ENCODE results near the gene VSIG10. TPM values are rescaled to one million over a fixed set of nuclear protein-coding genes. Genes with fewer than 3 reads are reported as not detected.
"Not testable (repeated sequence)": the region's sequence is repeated elsewhere in the genome, so short reads cannot be mapped to it uniquely, and the experiment has no call there.

The VSIG10 gene, protein sequence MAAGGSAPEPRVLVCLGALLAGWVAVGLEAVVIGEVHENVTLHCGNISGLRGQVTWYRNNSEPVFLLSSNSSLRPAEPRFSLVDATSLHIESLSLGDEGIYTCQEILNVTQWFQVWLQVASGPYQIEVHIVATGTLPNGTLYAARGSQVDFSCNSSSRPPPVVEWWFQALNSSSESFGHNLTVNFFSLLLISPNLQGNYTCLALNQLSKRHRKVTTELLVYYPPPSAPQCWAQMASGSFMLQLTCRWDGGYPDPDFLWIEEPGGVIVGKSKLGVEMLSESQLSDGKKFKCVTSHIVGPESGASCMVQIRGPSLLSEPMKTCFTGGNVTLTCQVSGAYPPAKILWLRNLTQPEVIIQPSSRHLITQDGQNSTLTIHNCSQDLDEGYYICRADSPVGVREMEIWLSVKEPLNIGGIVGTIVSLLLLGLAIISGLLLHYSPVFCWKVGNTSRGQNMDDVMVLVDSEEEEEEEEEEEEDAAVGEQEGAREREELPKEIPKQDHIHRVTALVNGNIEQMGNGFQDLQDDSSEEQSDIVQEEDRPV
- total RNA-seq (2014; rRNA removed; shearing (Covaris generic)): 9.8 and 12.7 TPM in 2 replicates

- peak; percentile 49 for DNase-seq (ENCODE audit: low spot score)
Measured at GRCh38 chr12:118103601-118104382, at the start of gene VSIG10. Gene VSIG10, minus strand, starts transcription at chr12:118104011. Its CDS starts 340 bp downstream, at chr12:118103671.

DNA sequence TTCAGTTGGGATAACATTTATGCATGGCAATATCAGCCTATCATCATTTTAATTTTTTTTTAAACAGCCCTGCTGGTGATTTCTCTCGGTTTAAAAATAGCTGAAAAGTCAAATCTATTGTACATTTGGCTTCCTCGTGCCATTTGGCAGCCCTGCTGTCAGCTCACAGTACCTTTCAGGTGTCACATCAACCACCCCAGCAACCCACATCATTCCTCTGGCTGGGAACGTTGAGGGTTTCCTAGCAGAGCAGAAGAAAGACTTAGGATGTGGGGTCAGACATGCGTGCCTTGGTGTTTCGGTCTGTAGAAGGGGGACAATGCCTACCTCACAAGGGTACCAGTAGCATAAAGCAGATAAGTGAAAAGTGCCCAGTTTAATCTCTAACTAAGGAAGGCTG, 47.9 kb upstream of the VSIG10 start:
- DNase-seq (ENCODE audit: low spot score): no peak

DNA sequence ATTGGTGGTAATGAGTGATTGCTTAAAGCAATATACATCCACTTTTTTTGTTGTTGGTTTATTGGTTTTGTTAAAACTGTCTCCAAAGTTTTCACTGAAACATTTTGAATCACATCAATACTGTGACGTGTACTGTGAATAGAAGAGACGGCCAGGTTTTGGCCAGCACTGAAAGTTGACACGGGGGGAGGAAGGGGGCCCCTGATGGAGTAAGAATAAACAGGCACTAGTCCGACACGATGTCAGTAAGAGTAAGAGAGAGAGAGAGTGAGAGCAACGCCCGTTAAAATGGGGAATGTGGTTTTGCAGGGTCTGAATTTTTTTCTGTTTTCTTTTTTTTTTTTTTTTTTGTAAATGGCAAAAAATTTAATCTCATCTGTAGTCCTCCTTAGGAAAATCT, 46.8 kb upstream of the VSIG10 start:
- no peak for DNase-seq (ENCODE audit: low spot score)

DNA sequence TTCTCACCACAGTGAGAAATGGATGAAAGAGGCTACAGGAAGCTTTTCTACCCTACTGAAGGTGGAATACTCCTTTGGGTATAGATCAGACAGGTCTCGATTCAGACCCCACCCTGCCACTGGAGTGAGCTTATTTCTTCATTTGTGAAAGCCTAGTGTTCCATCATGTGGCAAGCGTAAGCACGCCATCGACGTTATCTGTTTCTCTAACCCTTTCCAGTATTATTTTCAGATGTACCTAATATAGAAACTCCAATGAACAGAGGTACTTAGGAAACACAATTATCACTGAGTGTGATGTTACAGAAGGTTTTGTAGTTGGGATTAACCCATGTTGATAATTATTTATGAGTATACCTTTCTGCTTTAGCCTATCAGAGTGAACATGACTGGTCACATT, 44.5 kb upstream of the VSIG10 start:
- no peak for DNase-seq (ENCODE audit: low spot score)

- DNase-seq (ENCODE audit: low spot score): no peak
Measured at GRCh38 chr12:118145798-118146156, 42.0 kb upstream of the VSIG10 start.

DNA sequence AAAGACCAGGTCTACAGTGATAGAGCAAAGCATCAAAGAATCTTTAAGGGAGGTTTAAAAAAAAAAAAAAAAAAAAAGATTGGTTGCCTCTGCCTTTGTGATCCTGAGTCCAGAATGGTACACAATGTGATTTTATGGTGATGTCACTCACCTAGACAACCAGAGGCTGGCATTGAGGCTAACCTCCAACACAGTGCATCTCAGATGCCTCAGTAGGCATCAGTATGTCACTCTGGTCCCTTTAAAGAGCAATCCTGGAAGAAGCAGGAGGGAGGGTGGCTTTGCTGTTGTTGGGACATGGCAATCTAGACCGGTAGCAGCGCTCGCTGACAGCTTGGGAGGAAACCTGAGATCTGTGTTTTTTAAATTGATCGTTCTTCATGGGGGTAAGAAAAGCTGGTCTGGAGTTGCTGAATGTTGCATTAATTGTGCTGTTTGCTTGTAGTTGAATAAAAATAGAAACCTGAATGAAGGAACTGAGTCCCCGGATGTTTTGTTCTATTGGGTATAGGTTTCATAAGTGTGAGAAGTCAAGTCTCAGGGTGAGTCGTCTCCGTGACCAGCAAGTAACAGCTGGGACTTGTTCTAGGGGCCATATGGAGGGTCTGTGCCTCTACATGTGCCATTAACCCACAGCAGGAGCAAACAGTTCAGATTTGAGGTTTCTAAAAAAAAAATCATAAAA, 41.4 kb upstream of the VSIG10 start:
- no peak for DNase-seq (ENCODE audit: low spot score)

- no peak for DNase-seq (ENCODE audit: low spot score)
Measured at GRCh38 chr12:118144499-118144898, 40.7 kb upstream of the VSIG10 start.

DNA sequence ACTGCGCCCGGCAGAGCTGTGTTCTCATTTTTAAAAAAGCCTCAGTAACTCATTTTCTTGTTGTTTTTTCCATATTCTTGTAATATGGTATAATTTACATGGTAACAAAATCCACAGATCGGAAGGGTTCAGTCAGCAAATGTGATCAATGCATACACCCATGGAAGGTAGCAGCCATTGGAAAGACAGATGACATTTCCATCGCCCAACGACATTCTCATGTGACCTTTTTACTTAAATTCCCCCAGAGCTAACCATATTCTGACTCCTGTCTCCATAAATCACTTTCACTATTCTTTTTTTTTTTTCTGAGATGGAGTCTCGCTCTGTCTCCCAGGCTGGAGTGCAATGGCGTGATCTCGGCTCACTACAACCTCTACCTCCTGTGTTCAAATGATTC, 37.0 kb upstream of the VSIG10 start:
- no peak for DNase-seq (ENCODE audit: low spot score)

DNA sequence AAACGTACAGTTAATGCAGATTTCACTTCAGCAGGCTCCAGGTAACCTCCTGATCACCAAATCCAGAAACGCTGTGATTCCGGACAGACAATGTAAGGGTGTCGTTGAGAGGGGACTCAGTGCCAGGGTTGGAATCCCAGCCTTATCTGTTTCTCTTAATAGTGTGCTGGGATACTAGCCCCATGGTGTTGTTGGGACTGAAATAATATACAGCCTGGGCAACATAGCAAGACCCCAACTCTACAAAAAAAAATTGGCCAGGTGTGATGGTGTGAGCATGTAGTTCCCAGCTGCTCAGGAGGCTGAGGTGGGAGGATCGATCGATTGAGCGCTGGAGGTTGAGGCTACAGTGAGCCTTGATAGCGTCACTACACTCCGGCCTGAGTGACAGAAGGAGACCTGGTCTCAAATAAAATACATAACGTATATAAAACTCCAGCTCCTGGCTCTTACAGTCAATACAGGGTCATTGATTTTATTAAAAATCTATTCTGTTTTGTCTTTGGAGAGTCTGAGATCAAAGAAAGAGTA, 33.4 kb upstream of the VSIG10 start:
- DNase-seq (ENCODE audit: low spot score): no peak

- DNase-seq (ENCODE audit: low spot score): no peak
Measured at GRCh38 chr12:118136559-118137003, 32.8 kb upstream of the VSIG10 start.

DNA sequence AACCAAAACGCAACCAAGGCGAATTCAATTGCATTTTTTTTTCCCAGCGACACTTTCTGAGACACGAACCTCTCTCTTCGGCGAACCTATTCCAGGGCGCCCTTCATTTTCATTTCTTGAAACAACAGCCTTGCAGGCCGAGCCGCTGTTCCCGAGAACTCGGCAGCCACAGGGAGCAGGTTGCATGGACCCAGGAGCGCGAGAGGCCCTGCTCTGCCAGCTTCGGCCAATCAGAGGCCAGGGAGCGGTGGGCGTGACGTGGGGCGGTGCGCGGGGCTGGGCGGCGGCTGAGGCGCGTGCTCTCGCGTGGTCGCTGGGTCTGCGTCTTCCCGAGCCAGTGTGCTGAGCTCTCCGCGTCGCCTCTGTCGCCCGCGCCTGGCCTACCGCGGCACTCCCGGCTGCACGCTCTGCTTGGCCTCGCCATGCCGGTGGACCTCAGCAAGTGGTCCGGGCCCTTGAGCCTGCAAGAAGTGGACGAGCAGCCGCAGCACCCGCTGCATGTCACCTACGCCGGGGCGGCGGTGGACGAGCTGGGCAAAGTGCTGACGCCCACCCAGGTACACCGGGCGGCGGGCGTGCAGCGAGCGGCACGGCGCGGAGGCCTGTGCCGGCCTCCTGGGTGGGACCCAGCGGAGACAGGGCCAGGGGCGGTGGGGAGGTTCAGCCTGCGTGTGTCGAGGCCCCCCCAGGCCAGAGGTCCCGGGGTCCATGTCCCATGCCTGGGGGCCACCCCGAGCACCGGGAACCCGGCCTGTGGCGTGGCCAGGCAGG, 32.2 kb upstream of the VSIG10 start, which contains the start of gene PEBP1:
TSS of gene PEBP1 (plus strand) at position 337 of the 771 bp plus-strand sequence. CDS start at position 423, 86 bp downstream.
- peak; percentile 85 for DNase-seq (ENCODE audit: low spot score)

DNA sequence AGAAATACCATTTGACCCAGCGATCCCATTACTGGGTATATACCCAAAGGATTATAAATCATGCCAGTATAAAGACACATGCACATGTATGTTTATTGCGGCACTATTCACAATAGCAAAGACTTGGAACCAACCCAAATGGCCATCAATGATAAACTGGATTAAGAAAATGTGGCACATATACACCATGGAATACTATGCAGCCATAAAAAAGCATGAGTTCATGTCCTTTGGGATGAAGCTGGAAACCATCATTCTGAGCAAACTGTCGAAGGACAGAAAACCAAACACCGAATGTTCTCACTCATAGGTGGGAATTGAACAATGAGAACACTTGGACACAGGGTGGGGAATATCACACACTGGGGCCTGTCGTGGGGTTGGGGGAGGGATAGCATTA, 25.6 kb upstream of the VSIG10 start:
- DNase-seq (ENCODE audit: low spot score): not testable (repeated sequence)

DNA sequence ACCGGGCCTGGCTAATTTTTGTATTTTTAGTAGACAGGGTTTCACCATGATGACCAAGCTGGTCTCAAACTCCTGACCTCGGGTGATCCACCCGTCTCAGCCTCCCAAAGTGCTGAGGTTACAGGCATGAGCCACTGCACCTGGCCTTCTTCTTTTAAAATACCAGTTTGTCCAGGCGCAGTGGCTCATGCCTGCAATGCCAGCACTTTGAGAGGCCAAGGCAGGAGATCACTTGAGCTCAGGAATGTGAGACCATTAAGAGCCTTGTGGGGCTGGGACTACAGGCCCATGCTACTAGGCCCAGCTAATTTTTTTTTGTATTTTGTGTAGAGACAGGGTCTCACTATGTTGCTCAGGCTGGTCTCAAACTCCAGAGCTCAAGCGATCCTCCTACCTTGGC, 24.1 kb upstream of the VSIG10 start:
- no peak for DNase-seq (ENCODE audit: low spot score)

DNA sequence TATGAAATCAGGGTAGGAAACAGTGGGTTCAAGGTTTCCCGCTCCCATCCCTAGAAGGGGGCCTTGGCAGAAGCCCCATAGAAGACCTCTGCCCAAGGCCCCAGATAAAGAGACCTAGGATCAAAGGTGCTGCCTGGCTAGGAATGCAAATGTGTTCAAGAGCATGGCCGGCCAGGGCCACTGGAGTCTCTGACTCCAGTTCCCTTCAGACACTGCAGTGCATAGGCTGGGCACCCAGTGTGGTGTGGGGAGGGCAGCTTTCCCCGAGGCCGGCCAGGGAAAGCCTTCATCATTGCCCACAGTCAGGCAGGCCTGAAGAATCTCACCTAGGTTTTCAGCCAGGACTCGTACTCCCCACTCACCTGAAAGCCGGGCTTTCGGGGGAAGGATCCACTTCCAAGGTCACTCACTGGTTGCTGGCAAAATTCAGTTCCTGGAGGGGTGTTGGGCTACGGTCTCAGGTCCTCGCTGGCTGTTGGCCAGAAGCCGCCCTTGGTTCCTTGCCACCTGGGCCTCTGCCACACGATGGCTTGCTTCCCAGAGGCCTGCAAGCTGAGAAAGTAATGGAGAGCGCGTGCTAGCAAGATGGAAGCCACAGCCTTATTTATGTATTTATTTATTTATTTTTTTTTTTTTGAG, 22.4 kb upstream of the VSIG10 start:
- no peak for DNase-seq (ENCODE audit: low spot score)

DNA sequence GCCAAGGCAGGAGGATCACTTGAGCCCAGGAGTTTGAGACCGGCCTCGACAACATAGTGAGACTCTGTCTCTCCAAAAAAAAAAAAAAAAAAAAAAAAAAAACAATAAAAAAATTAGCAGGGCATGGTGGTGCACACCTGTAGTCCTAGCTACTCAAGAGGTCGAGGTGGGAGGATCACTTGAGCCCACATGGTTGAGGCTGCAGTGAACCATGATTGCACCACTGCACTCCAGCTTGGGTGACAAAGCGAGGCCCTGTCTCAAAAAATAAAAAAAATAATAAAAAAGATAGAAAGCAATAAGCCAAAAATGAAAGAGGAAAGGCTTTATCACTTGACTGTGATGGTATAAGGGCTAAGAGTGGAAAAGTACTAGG, 21.9 kb upstream of the VSIG10 start:
- no peak for DNase-seq (ENCODE audit: low spot score)

- DNase-seq (ENCODE audit: low spot score): no peak
Measured at GRCh38 chr12:118124333-118124874, 20.6 kb upstream of the VSIG10 start.

GRCh38 chr12:118122264-118122663, 18.5 kb upstream of the VSIG10 start:
- no peak for DNase-seq (ENCODE audit: low spot score)

GRCh38 chr12:118120579-118121363, 17.0 kb upstream of the VSIG10 start:
- DNase-seq (ENCODE audit: low spot score): peak; percentile 67

GRCh38 chr12:118119449-118119879, 15.7 kb upstream of the VSIG10 start:
- no peak for DNase-seq (ENCODE audit: low spot score)
